H1 (cell line): Measurements from ENCODE around the gene FOXS1.

ENCODE experiments used
- BCL11A ChIP-seq, 2 experiments: IDR thresholded peaks; one replicate each; pipeline ENCODE4 v1.6.1; 2011; ENCODE audit warnings: low read depth in 2 of 2, low read length in 2 of 2, mild to moderate bottlenecking in 2 of 2
- CTCF ChIP-seq, 3 experiments: IDR thresholded peaks; 1 replicate in 2 of 3; 2 replicates in 1 of 3; pipeline versions ENCODE4 v1.5.1 to v1.6.1; 2011; ENCODE audit warnings: low read length in 3 of 3, mild to moderate bottlenecking in 3 of 3, inconsistent platforms in 2 of 3, low read depth in 1 of 3, moderate library complexity in 1 of 3; ENCODE audit not compliant: insufficient read depth in 1 of 3; ENCODE audit errors: control extremely low read depth in 1 of 3
- EP300 ChIP-seq, 2 experiments: IDR thresholded peaks; 1 replicate in 1 of 2; 2 replicates in 1 of 2; pipeline ENCODE4 v1.6.1; 2011 to 2012; ENCODE audit warnings: low read depth in 2 of 2, low read length in 2 of 2, mild to moderate bottlenecking in 2 of 2, borderline replicate concordance in 1 of 2, inconsistent platforms in 1 of 2, moderate library complexity in 1 of 2
- EZH2 ChIP-seq: fragments of 200-600 bp; sonication (generic); IDR thresholded peaks from 2 replicates; pipeline ENCODE4 v1.7.1; 2012; ENCODE audit warnings: low read depth, mild to moderate bottlenecking, moderate library complexity, low read length, inconsistent platforms; ENCODE audit not compliant: severe bottlenecking
- MAFK ChIP-seq: IDR thresholded peaks from 2 replicates; pipeline ENCODE4 v1.6.1; 2012; ENCODE audit warnings: low read depth, mild to moderate bottlenecking, improper control_type of control experiment, low read length
- POLR2AphosphoS5 ChIP-seq: IDR thresholded peaks from 2 replicates; pipeline ENCODE4 v1.6.1; 2011; ENCODE audit warnings: low read depth, low read length
- RAD21 ChIP-seq, 2 experiments: IDR thresholded peaks in 1 of 2; conservative IDR thresholded peaks in 1 of 2; 2 replicates each; pipeline ENCODE4 v1.6.1; 2011; ENCODE audit warnings: low read depth in 2 of 2, low read length in 2 of 2, improper control_type of control experiment in 1 of 2, inconsistent platforms in 1 of 2, mild to moderate bottlenecking in 1 of 2, moderate library complexity in 1 of 2
- RBBP5 ChIP-seq: IDR thresholded peaks from 2 replicates; pipeline ENCODE4 v1.7.1; 2012; ENCODE audit warnings: low read depth, mild to moderate bottlenecking, inconsistent platforms, low read length, moderate library complexity, borderline replicate concordance
- ZNF274 ChIP-seq: IDR thresholded peaks from 2 replicates; pipeline ENCODE4 v1.7.0; 2012; ENCODE audit warnings: low read length, borderline replicate concordance; ENCODE audit errors: extremely low read depth

GRCh38 chr20:31840906-31841816 is 4.2 kb downstream of the FOXS1 start:
- no peak for TF ChIP-seq MAFK
- TF ChIP-seq BCL11A (IDR thresholded peaks at IDR 0.05; ENCODE audit: low read depth in 2 of 2, low read length in 2 of 2): no peak
- no peak for TF ChIP-seq CTCF (IDR thresholded peaks at IDR 0.05; ENCODE audit: control extremely low read depth in 1 of 3, insufficient read depth in 1 of 3, low read depth in 1 of 3, low read length in 3 of 3)
- TF ChIP-seq EP300 (IDR thresholded peaks at IDR 0.05; ENCODE audit: borderline replicate concordance in 1 of 2, low read depth in 2 of 2, low read length in 2 of 2): no peak
- no peak for TF ChIP-seq ZNF274
- TF ChIP-seq POLR2AphosphoS5: no peak
- TF ChIP-seq EZH2: no peak
- no peak for TF ChIP-seq RAD21 (IDR thresholded peaks at IDR 0.05 in 1 of 2, conservative IDR thresholded peaks at IDR 0.05 in 1 of 2; ENCODE audit: low read depth in 2 of 2, low read length in 2 of 2)
- no peak for TF ChIP-seq RBBP5
